ENCODE measurements around the gene PSTPIP2. TPM values are rescaled to one million over a fixed set of nuclear protein-coding genes. Genes with fewer than 3 reads are reported as not detected.

Gene PSTPIP2
- total and polyA plus RNA-seq, 2 of the 4 experiments (the other 2 are of a cell fraction): 10.4 to 12.4 TPM

DNA sequence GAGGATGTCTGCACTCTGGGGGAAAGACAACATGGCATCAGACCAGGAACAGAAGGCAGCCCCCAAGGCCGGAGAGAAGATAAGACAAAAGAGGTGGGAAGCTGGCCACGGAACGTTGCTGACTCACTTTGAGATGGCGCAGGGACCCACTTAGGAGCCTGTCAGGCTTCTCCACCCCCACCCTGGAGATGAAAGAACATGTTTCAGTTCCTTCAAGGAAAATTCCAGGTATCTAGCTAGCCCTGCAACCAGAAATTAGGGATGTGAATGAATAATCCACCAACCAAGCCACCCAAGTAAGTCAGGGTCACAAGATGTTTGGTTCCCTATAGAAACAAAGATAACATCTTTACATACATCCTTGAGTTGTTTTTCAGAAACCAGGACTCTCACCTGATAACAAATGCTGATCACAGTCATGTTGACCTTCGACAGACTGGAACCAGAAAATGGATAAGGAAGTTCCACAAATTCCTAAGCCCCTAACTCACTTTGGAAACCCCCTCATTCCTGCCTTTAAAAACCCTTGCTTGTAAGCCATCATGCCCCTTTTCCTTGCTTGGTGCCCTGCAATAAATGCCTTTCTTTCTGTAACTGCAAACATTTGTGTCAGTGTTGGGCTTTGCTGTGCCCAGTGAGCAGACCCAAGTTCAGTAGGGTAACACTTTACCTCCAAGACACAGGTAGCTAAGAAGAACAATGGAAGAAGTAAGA is 31.9 kb downstream of the PSTPIP2 start:
- Histone ChIP-seq H2AFZ (replicated peaks; ENCODE audit: low read length, poor library complexity) (no peak overlapping the region), H3K18ac (ENCODE audit: low read depth, low read length) (no peak overlapping the region), H2BK15ac (ENCODE audit: low read depth, low read length) (no peak overlapping the region), H3K4me3 (ENCODE audit: insufficient read depth, low read depth, low read length) (no peak overlapping the region), H2AK9ac (replicated peaks; ENCODE audit: low read depth, low read length, poor library complexity) (no peak overlapping the region), H2AK5ac (ENCODE audit: low read depth, low read length) (no peak overlapping the region), H3K9me3 (ENCODE audit: control insufficient read depth, insufficient read depth, low read length) (no peaks in the 10 kb centered on the region), H4K20me1 (ENCODE audit: insufficient read depth, low read length) (peaks cover 8% of the 10 kb centered on the region; the same call in 1 of the 2 replicates), H3K27me3 (ENCODE audit: control insufficient read depth, insufficient read depth, low read length) (no peaks in the 10 kb centered on the region), H3K36me3 (ENCODE audit: control insufficient read depth, insufficient read depth, low read length) (peaks cover 10% of the 10 kb centered on the region), H3K23ac (ENCODE audit: low read depth, low read length) (no peak overlapping the region), H3K14ac (replicated peaks; ENCODE audit: low read depth, low read length) (no peak overlapping the region), H3K9ac (ENCODE audit: low read depth, low read length) (no peak overlapping the region), H2BK5ac (ENCODE audit: low read depth, low read length, poor library complexity, severe bottlenecking) (no peak overlapping the region), H2BK120ac (ENCODE audit: low read depth, low read length) (no peak overlapping the region), H3K4me1 (ENCODE audit: control insufficient read depth, insufficient read depth, low read length) (peaks cover 3% of the 10 kb centered on the region), H4K8ac (ENCODE audit: low read depth in 2 of 2, low read length in 2 of 2) (no peak overlapping the region), H3K27ac (ENCODE audit: insufficient read depth, low read length) (no peak overlapping the region), H2BK20ac (ENCODE audit: low read depth, low read length) (no peak overlapping the region), H4K91ac (ENCODE audit: insufficient read depth, low read depth, low read length) (no peak overlapping the region), H3K56ac (ENCODE audit: extremely low read depth, insufficient read depth, low read length) (no peak overlapping the region), H3K79me1 (ENCODE audit: low read depth in 1 of 2, low read length in 2 of 2) (peaks cover 6 to 34% of the 10 kb centered on the region in 2 experiments; a peak in 3 of 4 replicates), H3K9me1 (ENCODE audit: insufficient read depth, low read length) (peaks cover 9% of the 10 kb centered on the region; the same call in 1 of the 2 replicates), H4K5ac (ENCODE audit: low read depth, low read length) (no peak overlapping the region), H3K4ac (ENCODE audit: low read depth, low read length) (no peak overlapping the region), H3K4me2 (ENCODE audit: low read depth, low read length) (no peak overlapping the region)
- no peak for ATAC-seq (ENCODE audit: low read depth)
- intact Hi-C loops (cut with micrococcal nuclease): no loop called here
- no CpG with 5 or more reads among the region's 5 CpGs for WGBS, 2 experiments (ENCODE audit: extremely low coverage in 2 of 2, insufficient read length in 1 of 2)
- ChIA-PET CTCF (no interaction called here), POLR2A (ENCODE audit: unreplicated experiment) (no interaction called here)
- BruUV-seq (replicated peaks): no TSS peak
- dilution Hi-C loops (cut with HindIII; ENCODE audit: low sequenced_read_pairs, unreplicated experiment): no loop called here
- DNase-seq: no peak
- no peak for TF ChIP-seq RAD21 (IDR thresholded peaks at IDR 0.05; ENCODE audit: low read length)
- TF ChIP-seq NFE2L2 (IDR thresholded peaks at IDR 0.05; ENCODE audit: low read depth, low read length): no peak
- TF ChIP-seq, protein P1, sequence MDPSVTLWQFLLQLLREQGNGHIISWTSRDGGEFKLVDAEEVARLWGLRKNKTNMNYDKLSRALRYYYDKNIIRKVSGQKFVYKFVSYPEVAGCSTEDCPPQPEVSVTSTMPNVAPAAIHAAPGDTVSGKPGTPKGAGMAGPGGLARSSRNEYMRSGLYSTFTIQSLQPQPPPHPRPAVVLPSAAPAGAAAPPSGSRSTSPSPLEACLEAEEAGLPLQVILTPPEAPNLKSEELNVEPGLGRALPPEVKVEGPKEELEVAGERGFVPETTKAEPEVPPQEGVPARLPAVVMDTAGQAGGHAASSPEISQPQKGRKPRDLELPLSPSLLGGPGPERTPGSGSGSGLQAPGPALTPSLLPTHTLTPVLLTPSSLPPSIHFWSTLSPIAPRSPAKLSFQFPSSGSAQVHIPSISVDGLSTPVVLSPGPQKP (IDR thresholded peaks at IDR 0.05; ENCODE audit: borderline replicate concordance, low read depth, low read length): no peak
- no peak for TF ChIP-seq BHLHE40 (IDR thresholded peaks at IDR 0.05; ENCODE audit: low read depth, low read length)
- no peak for TF ChIP-seq MXI1 (IDR thresholded peaks at IDR 0.05; ENCODE audit: borderline replicate concordance, low read depth, low read length)
- no peak for TF ChIP-seq POLR2A (IDR thresholded peaks at IDR 0.05; ENCODE audit: low read depth, low read length)
- TF ChIP-seq SMC3 (IDR thresholded peaks at IDR 0.05; ENCODE audit: low read depth, low read length): no peak
- TF ChIP-seq, protein P2, sequence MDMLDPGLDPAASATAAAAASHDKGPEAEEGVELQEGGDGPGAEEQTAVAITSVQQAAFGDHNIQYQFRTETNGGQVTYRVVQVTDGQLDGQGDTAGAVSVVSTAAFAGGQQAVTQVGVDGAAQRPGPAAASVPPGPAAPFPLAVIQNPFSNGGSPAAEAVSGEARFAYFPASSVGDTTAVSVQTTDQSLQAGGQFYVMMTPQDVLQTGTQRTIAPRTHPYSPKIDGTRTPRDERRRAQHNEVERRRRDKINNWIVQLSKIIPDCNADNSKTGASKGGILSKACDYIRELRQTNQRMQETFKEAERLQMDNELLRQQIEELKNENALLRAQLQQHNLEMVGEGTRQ (IDR thresholded peaks at IDR 0.05; ENCODE audit: low read depth, low read length): no peak
- TF ChIP-seq RFX5 (IDR thresholded peaks at IDR 0.05; ENCODE audit: low read depth, low read length): no peak
- TF ChIP-seq CHD1 (IDR thresholded peaks at IDR 0.05; ENCODE audit: low read depth, low read length): no peak
- TF ChIP-seq MAFK (IDR thresholded peaks at IDR 0.05; ENCODE audit: low read depth, low read length): no peak
- in situ Hi-C loops (cut with MboI; ENCODE audit: low sequenced_read_pairs): no loop called here

Data from IMR-90 (cell line).